Loucy (cell line): ENCODE data around the gene ING2.

Experiments
- H2AFZ ChIP-seq: fragments of 200-600 bp; sonication (generic); 2 replicates; pipeline ENCODE4 v1.6.0; 2016; ENCODE audit warnings: antibody characterized with exemption, mild to moderate bottlenecking, low read length, moderate library complexity
- H3F3A ChIP-seq: fragments of 200-600 bp; 2 replicates; pipeline ENCODE4 v1.6.0; 2016; ENCODE audit warnings: antibody characterized with exemption, low read depth, mild to moderate bottlenecking
- H3K27me3 ChIP-seq: fragments of 200-600 bp; sonication (generic); 2 replicates; pipeline ENCODE4 v1.6.1; 2014; ENCODE audit warnings: low read length, mild to moderate bottlenecking; ENCODE audit not compliant: insufficient read depth, poor library complexity, severe bottlenecking
- H3K36me3 ChIP-seq: fragments of 200-600 bp; sonication (generic); 2 replicates; pipeline ENCODE4 v1.6.1; 2016; ENCODE audit warnings: low read length; ENCODE audit not compliant: insufficient read depth
- H3K4me1 ChIP-seq: fragments of 200-600 bp; sonication (generic); 2 replicates; pipeline ENCODE4 v1.5.1; 2014; ENCODE audit warnings: low read length, mild to moderate bottlenecking; ENCODE audit not compliant: insufficient read depth, poor library complexity, severe bottlenecking
- H3K4me2 ChIP-seq: fragments of 200-600 bp; sonication (generic); 2 replicates; pipeline ENCODE4 v1.6.0; 2014; ENCODE audit warnings: antibody characterized with exemption, low read length, low read depth, mild to moderate bottlenecking; ENCODE audit not compliant: poor library complexity, severe bottlenecking
- H3K4me3 ChIP-seq: fragments of 200-600 bp; sonication (generic); 2 replicates; pipeline ENCODE4 v1.5.1; 2014; ENCODE audit warnings: low read length, mild to moderate bottlenecking, mixed read lengths; ENCODE audit not compliant: poor library complexity, severe bottlenecking
- H3K79me2 ChIP-seq: fragments of 200-600 bp; sonication (generic); 2 replicates; pipeline ENCODE4 v1.6.1; 2014; ENCODE audit warnings: low read length; ENCODE audit not compliant: insufficient read depth
- H3K9ac ChIP-seq: fragments of 200-600 bp; sonication (generic); 2 replicates; pipeline ENCODE4 v1.6.0; 2014; ENCODE audit warnings: mild to moderate bottlenecking, low read depth, low read length, moderate library complexity; ENCODE audit not compliant: poor library complexity, severe bottlenecking
- H3K9me2 ChIP-seq: fragments of 200-600 bp; sonication (generic); replicated peaks from 2 replicates; pipeline ENCODE4 v1.6.1; 2016; ENCODE audit warnings: low read depth, low read length, mixed read lengths
- H3K9me3 ChIP-seq: fragments of 200-600 bp; sonication (generic); 2 replicates; pipeline ENCODE4 v1.6.1; 2014; ENCODE audit warnings: mild to moderate bottlenecking, antibody characterized with exemption, low read length, low read depth; ENCODE audit not compliant: insufficient read depth
- H4K20me1 ChIP-seq: fragments of 200-600 bp; sonication (generic); 2 replicates; pipeline ENCODE4 v1.6.0; 2014; ENCODE audit warnings: antibody characterized with exemption, low read length, mild to moderate bottlenecking; ENCODE audit not compliant: insufficient read depth, poor library complexity, severe bottlenecking
- CTCF ChIP-seq: fragments of 200-600 bp; sonication (generic); conservative IDR thresholded peaks from 2 replicates; pipeline ENCODE4 v1.5.1; 2014; ENCODE audit warnings: mild to moderate bottlenecking, antibody characterized with exemption, low read length
- EZH2phosphoT487 ChIP-seq: fragments of 200-600 bp; IDR thresholded peaks from 2 replicates; pipeline ENCODE4 v1.6.1; 2018; ENCODE audit warnings: antibody characterized with exemption, mild to moderate bottlenecking, moderate library complexity, borderline replicate concordance

ING2 gene

DNA sequence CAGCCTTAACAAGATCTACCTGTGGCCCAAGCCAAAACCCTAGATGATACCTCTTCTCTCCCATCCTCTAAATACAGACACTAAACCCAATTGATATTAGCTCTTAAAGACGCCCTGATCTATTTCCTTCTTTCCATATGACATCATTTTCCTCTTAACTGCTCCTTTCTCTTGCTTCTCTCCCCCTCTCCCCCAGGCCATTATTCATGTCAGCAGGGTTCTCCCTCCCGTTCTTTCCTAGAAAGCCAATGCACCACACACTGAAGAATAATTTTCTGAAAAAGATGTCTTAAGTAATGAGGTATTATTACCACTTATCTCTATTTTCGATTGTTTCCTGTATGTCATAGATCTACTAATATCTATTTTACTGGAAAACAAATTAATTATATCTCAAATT is 9.7 kb upstream of the ING2 start:
- Histone ChIP-seq H3K4me3 (no peak overlapping the region), H3K4me1 (no peaks in the 10 kb centered on the region), H3F3A (no peaks in the 10 kb centered on the region; the same call in 1 of the 2 replicates), H3K4me2 (no peak overlapping the region), H4K20me1 (no peaks in the 10 kb centered on the region), H3K9me2 (no peaks in the 10 kb centered on the region), H3K79me2 (no peaks in the 10 kb centered on the region), H2AFZ (no peak overlapping the region), H3K36me3 (no peaks in the 10 kb centered on the region), H3K27me3 (no peaks in the 10 kb centered on the region), H3K9me3 (no peaks in the 10 kb centered on the region), H3K9ac (no peak overlapping the region)
- TF ChIP-seq EZH2phosphoT487 (no peak), CTCF (no peak)

GRCh38 chr4:183499389-183499788 is 5.5 kb upstream of the ING2 start:
- TF ChIP-seq CTCF (no peak), EZH2phosphoT487 (no peak)
- Histone ChIP-seq H3K36me3 (no peaks in the 10 kb centered on the region), H3F3A (peaks cover 4% of the 10 kb centered on the region; the same call in 1 of the 2 replicates), H4K20me1 (peaks cover 12% of the 10 kb centered on the region), H3K9ac (no peak overlapping the region), H3K27me3 (no peaks in the 10 kb centered on the region), H3K79me2 (peaks cover 18% of the 10 kb centered on the region), H3K4me1 (peaks cover 12% of the 10 kb centered on the region), H3K4me3 (no peak overlapping the region), H3K9me3 (no peaks in the 10 kb centered on the region), H3K4me2 (no peak overlapping the region), H2AFZ (no peak overlapping the region), H3K9me2 (no peaks in the 10 kb centered on the region)

DNA sequence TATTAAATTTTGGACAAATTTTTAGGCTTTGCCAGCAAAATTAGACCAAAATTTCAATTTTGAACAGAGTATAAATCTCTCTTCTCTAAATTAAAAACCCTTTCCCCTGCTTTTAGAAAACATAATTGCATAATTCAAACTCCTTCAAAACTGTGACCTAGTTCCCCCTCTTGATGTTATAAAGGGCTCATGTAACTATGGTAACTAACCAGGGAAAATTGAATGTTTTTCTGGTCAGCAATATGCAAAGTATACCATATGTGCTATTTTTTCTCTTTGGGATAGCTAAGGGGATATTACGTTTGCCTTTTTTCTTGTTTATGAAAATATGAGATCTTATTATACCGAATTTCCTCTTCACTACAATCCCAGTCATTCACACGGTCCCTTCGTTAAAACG is 5.1 kb upstream of the ING2 start:
- no peak for TF ChIP-seq EZH2phosphoT487
- no peak for TF ChIP-seq CTCF
- H3K79me2 ChIP-seq, result peaks cover 18% of the 10 kb centered on the region
- peaks cover 12% of the 10 kb centered on the region for H4K20me1 ChIP-seq
- H3K9me2 ChIP-seq, result no peaks in the 10 kb centered on the region
- H3K36me3 ChIP-seq, result no peaks in the 10 kb centered on the region
- H3K9me3 ChIP-seq, result no peaks in the 10 kb centered on the region
- peaks cover 4% of the 10 kb centered on the region; the same call in 1 of the 2 replicates for H3F3A ChIP-seq
- no peak overlapping the region for H3K4me2 ChIP-seq
- no peak overlapping the region for H2AFZ ChIP-seq
- peaks cover 12% of the 10 kb centered on the region for H3K4me1 ChIP-seq
- no peaks in the 10 kb centered on the region for H3K27me3 ChIP-seq
- H3K4me3 ChIP-seq, result no peak overlapping the region
- H3K9ac ChIP-seq, result no peak overlapping the region
